CD4-positive, alpha-beta T cell treated with Interleukin-2 at 100 ng/mL for 4 hours (primary cell): ENCODE measurements around the gene GLCCI1.
A peak's percentile ranks its signal among the peaks of the same experiment; 100 is the strongest.

ENCODE experiments used
- DNase-seq: peaks from one replicate; pipeline ENCODE4 v3.0.0-alpha.2; 2020; ENCODE audit warnings: low spot score

The GLCCI1 gene

DNA sequence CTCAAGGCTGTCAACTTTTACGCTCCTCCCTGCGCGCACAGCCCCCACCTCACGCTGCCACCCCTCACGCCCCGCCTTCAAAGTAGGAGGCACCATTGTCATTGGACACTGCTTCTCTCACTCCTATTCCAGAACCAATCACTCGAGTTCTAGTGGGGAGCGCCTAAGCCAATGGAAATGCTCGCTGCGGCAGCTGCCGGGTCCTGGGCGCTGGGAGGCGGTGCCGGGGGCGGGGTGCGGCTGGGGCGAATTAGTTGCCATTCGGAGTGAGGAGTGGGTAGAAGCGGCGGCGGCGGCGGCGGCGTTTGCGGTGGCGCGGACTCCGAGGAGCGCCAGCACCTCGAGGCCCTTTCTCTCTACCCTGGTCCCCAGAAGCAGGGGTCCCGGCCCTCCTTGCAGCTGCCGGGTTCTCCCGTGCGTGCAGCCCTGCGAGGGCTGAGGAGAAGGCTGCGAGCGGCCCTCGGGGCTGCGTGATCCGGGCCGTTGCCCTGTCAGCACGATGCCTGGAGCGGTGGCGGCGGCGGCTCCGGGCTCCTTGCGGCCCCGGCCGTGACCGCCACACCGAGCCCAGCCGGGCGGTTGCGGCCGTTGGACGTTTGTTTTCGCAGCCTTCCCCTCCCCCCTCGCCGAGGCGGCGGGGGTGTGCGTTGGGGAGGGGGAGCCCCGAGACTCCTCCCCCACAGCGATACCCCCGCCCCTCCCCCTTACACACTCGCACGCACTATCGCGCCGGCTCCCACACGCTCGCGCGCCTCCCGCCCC, at the start of gene GLCCI1:
TSS of gene GLCCI1 (plus strand) at position 253 of the 762 bp plus-strand sequence. CDS start 555 bp downstream, outside the sequence.
- peak; percentile 98 for DNase-seq

DNA sequence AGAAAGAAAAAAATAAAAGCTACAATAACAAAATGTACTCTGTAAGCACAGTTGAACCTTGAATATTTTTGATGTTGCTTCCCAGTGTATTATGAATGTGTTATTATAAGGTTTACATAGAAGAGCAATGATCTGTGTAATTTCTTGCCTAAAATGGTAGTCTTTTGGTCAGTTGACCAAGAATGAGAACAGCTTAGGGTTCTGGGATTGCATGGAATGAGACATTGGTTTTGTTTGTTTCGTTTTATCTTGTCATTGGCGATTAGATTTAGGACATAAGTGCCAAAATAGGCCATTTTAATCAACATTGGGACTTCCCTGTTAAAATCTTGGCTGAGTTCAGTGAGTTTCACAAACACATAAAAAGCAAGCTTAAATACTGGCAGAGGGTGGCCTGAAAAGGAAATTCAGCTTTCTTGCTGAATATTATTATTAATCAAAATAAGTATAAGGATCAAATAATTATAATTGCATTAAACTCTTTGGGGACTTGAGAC, 49.1 kb upstream of the GLCCI1 start:
- DNase-seq = no peak

DNA sequence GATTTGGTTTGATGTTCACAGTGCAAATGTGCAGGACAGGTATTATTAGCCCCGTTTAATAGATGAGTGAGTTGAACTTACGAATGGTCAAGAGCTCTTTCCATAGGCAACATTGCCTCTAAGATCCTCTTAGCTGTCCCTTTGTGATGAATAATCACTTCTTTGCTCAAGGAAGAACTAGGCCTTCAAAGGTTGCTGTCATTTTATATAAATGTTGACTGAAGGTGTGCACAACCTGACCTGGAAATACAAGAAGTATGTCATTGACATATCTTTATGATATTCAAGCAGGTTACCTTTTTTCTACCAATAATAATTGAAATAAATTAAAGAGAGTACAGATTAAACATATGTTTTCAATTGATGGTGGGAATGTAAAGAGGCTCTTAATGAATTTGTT, 48.5 kb upstream of the GLCCI1 start:
- DNase-seq = no peak

DNA sequence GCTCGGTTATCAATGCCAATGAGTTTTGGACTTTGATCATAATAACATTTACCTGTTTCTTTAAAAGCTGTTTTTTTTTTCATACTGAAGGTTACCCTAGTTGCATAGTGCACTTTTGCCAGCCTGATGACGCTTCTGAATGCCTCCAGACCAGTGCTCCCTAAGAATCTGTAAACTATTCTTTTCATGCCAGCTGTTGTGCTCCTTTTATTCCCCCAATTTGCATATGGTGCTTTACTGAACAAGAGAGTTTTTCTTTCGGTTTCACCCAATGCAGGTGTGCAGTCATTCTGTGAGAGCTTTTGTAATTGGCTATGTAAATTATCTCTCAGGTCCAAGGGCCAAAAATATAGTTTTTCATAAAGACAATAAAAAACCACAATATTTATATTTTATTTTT, 48.1 kb upstream of the GLCCI1 start:
- DNase-seq = peak; percentile 59

DNA sequence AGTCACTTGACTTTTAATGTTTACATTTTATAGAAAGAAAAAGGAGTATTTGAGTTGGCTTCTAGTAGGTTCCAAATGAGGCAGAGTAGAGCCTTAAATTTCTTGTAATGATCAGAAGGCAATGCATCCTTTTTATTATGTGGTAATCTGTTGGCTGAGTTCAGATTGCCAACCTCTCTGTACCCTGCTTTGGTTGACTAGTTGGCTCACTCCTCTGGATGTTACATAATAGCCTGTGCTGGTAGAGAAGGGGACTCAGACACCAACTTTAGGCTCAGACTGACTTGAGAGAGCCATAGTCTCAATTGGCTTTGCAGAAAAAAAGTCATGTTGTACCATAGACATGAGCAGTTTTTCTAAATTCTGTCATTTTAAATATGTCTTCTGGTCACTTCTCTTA, 46.8 kb upstream of the GLCCI1 start:
- DNase-seq = no peak

DNA sequence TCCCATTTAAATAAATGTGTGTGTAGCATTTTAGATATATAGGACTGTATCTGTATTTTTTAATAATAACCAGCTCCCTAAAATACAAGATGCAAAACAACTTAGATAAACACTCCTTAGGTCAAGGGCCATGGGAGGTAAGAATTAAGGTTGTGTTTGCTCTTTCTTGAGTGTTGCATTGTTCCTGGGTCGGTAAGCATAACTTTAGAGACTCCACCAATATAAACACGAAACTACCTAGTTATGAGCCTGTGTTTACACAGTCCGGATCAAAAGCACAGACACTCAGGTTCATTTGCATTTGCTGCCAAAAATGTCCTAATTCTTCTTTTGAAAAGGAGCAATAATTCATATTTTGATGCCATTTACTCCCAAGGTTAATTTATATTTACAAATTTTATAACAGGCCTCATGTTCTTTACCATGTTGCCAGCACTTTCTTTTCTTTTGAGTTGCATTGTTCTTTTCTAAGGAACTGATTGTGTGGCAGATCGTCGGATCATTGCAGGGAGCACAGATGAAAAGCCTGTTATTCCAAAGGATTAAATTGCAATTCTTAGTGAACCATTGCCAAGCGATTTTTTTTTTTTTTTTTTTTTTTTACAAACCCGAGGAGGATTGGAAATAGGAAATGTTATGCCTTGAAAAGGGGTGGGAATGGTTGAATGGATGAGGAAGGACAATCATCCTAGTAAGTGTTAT, 45.8 kb upstream of the GLCCI1 start:
- no peak for DNase-seq

DNA sequence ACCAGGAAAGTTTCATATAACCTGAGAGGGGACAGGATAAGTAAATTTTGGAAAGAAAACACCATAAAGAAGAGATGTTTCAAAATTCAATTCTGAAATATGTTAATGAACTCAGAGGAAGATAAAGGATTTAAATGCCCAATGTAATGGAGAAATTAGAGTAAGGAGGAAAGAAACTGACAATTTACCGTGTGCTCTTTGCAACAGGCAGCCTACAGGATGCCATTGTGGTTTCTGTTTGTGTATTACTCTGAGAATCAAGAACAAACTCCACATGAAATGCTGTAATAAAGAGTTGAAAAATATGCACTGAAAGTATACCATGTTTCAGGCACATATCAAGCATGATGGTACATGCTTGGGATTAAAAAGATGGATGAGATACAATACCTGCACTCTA, 44.8 kb upstream of the GLCCI1 start:
- no peak for DNase-seq

DNA sequence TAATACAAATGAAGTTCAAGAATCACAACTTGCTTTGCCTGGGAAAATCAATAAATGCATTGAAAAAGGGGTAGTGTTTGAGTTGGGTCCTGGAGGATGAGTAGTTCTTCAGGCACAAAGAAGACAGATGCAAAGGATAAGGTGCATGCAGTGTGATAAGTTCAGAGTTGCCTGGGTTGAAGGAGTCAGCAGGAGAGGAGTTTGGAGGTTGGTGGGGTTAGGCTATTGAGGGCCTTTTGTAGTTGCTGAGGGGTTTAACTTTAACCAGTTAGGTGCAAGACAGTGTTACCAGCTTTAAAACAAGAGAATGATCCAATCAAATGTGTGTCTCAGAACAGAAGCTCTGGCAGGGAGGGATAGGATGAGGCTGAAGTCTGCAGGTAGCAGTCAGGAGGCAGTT, 44.3 kb upstream of the GLCCI1 start:
- no peak for DNase-seq

DNA sequence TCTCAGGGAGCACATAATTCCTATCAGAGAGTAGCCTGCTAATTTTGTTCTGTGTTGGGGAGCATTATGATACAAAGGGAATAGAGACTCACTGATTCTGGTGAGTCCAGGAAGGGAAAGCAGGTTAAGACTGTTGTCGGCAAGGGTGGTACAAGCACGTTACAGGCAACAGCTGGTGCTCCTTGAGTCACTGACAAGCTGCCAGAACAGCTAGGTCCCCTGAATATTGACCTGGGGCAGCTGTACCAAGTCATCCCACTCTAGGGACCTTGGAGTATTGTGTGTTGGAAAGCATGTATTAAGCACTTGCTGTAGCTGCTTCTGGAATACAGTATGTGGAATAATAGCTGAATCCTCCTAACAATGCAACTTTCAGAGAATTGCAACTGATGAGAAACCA, 37.0 kb upstream of the GLCCI1 start:
- no peak for DNase-seq

DNA sequence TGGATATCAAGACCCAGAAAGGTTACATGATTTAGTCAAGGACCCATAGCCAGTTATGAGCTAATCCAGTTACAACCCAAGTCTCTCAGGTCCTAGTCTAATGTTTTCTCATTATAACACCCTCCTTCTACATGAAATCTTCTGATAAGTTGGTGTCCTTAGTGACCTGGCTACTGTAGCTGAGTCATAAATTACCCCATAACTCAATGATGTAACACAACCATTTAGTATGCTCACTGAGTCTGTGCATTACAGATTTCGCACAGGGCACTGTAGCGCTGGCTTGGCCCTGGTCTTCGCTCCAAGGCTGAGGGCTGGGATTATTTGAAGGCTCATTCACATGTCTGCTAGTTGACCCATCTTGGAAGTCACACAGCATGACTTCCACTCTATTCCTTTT, 36.0 kb upstream of the GLCCI1 start:
- no peak for DNase-seq

DNA sequence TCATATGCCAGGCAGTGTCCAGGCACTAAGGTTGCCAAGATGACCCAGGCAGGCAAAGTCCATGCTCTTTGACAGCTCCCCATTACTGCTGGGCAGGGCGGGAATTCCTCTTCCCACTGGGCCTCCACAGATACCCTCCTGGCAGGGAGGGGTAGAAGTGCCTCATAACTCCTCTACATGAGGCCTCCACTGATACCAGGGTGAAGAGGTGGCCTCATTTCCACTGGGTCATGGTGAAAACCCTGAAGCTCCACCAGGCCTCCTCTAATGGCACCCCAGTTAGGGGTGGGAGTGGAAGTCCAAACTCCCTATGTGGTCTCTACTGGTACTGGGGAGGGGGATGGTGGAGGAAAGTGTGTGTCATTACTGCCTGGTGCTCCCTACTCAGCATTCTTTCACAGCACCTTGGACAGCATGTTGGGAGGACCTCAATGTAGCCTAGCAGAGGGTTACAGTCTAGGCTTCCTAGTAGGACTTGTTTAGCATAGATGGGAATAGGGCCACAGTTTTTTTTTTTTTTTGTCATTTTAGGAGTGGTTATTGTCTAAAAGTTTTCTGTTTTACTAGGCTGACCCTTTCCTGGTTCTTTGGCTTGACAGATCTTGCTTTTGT, 34.6 kb upstream of the GLCCI1 start:
- DNase-seq = no peak

DNA sequence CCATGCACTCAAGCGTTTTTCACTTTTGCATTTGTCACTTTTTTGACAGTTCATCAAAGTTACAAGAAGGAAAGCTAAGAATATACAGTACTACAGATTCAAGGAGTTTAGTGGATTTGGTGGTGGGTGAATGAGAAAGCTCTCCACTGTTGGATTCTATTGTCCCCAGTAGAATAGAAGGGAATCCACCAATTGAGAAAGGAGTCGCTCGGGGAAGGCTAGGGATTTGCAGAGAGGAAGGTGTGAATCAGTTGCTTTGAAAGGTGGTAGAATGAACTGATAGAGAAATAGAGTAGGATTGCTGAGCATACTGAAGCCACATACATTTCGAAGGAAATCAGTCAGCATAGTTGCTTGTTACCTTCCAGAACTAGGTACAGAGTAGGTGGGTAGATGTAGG, 33.7 kb upstream of the GLCCI1 start:
- DNase-seq = no peak

DNA sequence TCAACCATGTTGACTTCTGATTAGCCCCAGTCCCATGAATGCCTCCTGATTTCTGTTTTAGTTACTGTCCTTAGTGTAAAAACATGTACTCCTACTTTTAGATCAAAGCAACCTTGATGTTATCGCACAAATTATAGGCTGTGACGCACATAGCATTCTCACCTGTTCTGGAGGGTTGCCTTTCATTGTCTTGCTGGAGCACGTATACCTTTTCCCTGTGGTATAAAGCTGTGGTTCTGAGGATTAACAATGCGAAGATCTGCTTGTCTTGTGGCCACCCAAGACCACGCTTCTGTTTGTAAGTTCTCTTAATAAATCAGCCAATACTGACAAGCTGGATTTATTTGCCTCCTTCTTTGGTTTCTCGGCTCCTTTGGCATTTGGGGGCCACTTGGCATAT, 30.1 kb upstream of the GLCCI1 start:
- no peak for DNase-seq

DNA sequence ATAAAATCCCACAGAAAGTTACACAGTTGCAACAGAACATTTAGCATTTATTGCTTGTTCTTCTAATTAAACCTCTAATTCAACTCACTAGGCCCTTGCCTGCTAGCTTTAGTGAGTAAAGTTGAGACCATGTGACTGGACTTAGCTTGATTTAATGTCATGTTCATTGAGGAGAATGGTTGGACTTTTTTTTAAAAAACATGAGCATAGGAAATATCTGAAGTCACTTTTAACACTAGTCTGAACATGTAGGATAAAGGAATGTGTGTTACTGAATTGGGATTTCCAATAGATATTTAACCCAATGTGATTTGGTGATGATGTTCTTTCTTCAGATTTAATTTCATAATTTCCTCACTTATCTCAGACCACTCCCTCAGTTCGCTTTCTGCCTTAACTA, 24.6 kb upstream of the GLCCI1 start:
- DNase-seq = no peak

DNA sequence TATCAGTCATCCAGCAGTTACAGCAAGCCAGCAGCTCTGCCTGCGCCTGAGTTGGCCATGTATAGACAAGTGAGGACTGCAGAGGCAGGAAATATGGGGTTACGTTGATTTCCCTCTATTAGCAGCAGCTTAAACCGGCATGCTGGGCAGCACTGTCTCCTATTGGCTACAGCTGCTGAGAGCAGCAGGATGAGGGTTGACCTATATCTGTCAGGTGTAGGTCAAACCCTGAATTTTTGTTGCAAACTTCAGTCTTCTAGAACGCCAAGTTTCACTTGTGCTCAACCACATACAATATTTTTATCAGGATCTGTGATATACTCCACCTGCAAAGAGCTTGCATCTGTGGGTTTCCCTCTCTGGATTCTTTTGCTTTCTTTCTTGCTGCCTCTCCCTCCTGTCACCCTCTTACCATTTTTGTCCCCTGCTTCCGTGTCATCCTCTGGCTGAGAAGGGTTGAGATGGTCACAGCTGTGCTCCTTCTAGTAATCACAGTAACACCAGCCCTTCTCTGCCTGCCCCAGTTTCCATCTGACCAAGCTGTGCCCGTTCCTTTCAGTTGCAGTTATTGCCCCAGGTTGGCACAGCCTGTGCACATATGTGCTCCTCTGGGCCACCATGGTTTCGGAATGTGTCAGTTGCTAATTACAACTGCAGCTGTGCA, 23.8 kb upstream of the GLCCI1 start:
- peak; percentile 64 for DNase-seq

DNA sequence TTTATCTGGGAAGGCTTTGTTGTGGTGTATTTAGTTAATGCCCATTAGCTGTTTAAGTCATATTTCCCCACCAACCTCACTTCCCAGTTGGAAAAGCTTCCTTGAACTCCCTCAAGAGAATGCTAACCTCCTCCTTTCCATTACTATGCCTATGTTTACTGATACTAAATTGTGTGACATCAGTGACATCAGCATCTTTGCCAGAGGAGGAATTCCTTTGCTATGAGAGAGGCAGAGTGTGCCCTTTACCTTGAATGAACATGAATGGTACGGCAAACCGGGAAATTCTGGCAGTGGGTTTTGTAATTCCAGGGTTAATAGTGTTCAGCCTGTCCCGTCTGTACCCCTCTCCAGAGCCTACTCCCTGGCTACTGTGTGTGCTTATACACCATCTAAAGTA, 22.1 kb upstream of the GLCCI1 start:
- no peak for DNase-seq

DNA sequence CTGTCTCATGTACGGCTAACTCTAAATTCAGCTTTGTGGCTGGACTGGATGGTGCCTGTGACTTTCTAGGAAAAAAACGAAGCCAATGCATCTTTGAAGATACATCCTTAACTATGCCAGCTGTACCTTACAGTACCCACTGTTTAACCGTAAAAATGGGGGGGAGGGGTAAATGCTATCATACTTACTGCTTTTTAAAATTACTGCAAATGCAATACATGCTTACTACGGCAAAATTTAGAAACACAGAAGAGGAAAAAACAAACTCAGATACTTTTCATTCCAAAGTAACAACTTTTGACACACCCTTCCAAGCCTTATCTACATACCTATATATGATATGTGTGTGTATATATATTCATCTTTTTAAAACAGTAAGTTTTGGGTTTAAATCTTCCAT, 20.4 kb upstream of the GLCCI1 start:
- no peak for DNase-seq

DNA sequence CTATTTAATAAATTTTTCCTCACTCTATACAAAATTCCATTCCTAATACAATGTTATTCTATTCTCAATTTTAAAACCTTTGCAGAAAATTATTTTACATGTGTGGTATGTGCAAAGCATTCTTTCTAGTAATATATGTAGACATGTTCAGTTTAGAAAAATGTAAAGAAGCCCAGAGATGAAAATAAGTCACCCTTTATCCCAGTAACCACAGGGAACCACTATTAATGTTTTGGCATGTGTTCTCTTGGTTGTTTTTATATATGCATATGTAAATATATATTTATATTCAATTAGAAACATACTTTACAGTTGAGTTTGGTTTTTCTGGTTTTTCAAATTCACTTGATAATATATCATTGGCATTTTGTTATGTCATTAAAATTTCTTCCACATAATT, 14.8 kb upstream of the GLCCI1 start:
- no peak for DNase-seq

DNA sequence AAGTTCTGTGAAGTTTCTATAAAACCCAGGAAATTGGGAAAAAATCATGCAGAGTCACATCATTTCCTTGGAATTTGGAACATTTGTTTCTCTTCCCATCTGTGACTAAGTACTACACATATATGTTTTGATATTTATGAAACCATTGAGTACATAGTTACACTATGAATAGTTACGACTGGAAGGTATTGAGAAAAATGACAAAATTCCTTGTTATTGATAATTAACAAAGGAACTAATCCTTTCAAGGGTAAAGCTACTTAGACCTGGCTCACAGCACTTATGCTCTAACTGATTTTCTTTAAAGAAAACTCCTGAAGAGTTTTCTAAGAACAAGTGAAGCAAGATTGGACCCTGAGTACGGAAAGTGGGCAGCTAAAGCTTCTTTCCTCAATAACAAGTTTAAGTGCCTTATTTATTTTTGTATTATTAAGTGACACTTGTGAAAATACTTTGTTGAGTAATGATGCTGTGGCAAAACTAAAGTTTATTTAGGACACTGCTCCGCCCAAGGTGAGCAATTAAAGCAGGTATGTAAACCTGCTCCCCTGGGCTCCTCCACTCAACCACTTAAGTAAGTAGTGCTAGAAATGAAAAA, 12.0 kb upstream of the GLCCI1 start:
- no peak for DNase-seq

DNA sequence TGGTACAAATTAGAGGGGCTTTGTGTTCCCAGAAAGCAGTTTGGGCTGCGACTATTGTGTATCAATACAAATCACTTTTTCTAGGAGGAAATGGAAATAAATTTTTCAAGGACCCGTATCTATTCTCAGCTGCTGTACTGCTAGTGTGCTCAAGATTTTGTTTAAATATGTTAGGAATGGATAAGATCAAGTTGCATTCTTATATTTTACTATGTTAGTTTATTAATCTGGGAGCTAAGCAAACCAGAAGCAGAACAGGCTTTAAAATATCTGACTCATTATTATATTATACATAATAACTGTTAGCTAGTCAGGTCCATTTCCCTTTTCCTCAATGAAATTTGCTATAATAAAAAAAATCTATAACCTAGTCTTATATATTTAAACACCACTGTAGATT, 11.1 kb upstream of the GLCCI1 start:
- no peak for DNase-seq

DNA sequence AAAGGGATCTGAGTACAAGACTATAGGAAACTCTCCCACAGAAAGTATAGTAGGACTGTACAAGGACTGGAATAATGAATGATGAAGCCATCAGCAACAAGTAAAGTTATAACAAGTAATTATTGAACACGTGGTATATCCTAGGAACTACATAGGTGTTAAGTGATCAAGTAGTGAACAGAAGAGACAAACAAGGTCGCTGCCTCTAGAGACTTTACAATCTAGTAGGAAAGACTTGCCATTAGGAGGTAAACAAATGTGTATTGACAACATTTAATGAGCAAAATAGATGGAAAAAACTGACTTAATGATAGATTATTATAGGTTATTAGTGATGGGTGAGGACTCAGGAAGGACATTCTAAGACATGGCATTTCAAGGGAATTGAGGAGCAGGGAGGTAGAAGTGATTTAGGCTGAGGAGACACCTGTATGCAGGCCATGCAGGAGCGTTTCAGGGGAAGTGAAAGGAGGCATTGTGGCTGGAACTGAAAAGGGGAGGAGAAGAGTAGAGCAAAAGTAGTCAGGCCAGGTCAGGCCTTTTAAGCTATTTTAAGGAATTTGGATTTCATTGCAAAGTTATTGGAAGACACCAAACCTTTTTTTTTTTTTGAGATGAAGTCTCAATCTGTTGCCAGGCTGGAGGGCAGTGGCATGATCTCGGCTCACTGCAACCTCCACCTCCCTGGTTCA, 8.5 kb upstream of the GLCCI1 start:
- no peak for DNase-seq

DNA sequence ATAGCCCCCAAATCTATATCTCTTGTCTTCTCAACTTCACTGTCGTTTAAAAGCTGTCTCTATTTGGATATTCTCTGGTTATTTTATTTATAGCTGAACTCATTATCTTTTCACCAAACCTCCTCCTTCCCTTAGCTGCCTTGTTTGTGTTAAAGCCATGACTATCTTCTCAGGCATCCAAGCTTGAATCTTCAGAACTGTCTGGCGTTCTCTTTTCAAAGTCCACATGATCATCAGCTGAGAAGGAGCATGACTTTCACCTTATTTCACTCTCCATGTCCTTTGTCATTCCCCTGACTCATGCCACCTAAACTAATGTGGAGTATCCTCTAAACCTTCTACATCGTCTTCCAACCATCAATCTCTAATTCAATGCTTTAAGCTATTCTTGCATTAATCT, 5.7 kb upstream of the GLCCI1 start:
- DNase-seq = no peak
